Natural killer cell (primary cell): ENCODE results near the gene WLS. TPM values are rescaled to one million over a fixed set of nuclear protein-coding genes. Genes with fewer than 3 reads are reported as not detected.

Experiments
- ATAC-seq, 3 donors: fragments of 150-1000 bp in 2 of 3; fragments of 200-7000 bp in 1 of 3; cut with Tn5 transposase; 1 replicate in 1 of 3; 2 replicates in 2 of 3; pipeline ENCODE4 v1.10.0; 2021; ENCODE audit warnings: mild to moderate bottlenecking in 2 of 3, moderate library complexity in 2 of 3
- DNase-seq, 2 donors: peaks; one replicate each; pipeline versions ENCODE4 v3.0.0 to v3.0.0-alpha.2; 2013 to 2021; ENCODE audit warnings: mixed read lengths in 1 of 2
- H3K27ac ChIP-seq: one replicate; pipeline ENCODE4 v1.5.1; 2013; ENCODE audit warnings: mild to moderate bottlenecking, low read length
- H3K27me3 ChIP-seq: one replicate; pipeline ENCODE4 v1.6.1; 2013; ENCODE audit warnings: low read length; ENCODE audit not compliant: control insufficient read depth, insufficient read depth
- H3K36me3 ChIP-seq: one replicate; pipeline ENCODE4 v1.6.1; 2013; ENCODE audit warnings: low read length; ENCODE audit not compliant: control insufficient read depth, insufficient read depth
- H3K4me1 ChIP-seq: one replicate; pipeline ENCODE4 v1.6.1; 2013; ENCODE audit warnings: low read length; ENCODE audit not compliant: control insufficient read depth, insufficient read depth
- H3K4me3 ChIP-seq: one replicate; pipeline ENCODE4 v1.5.1; 2013; ENCODE audit warnings: low read length
- H3K9me3 ChIP-seq: one replicate; pipeline ENCODE4 v1.6.1; 2013; ENCODE audit warnings: low read length; ENCODE audit not compliant: control insufficient read depth, insufficient read depth
- H3K27ac Mint-ChIP-seq, 2 donors: one replicate each; pipeline ENCODE4 v1.8.0; 2022; ENCODE audit warnings: mild to moderate bottlenecking in 2 of 2, mixed read lengths in 2 of 2, moderate library complexity in 1 of 2
- H3K27me3 Mint-ChIP-seq, 2 donors: one replicate each; pipeline ENCODE4 v1.8.0; 2022; ENCODE audit warnings: low read depth in 2 of 2, mixed read lengths in 2 of 2
- H3K36me3 Mint-ChIP-seq: one replicate; pipeline ENCODE4 v1.8.0; 2022; ENCODE audit warnings: mixed read lengths
- H3K4me1 Mint-ChIP-seq, 2 donors: one replicate each; pipeline ENCODE4 v1.8.0; 2022; ENCODE audit warnings: mixed read lengths in 2 of 2
- H3K4me3 Mint-ChIP-seq: one replicate; pipeline ENCODE4 v1.8.0; 2022; ENCODE audit warnings: mild to moderate bottlenecking, moderate library complexity, mixed read lengths
- H3K9me3 Mint-ChIP-seq, 2 donors: one replicate each; pipeline ENCODE4 v1.8.0; 2022; ENCODE audit warnings: mixed read lengths in 2 of 2
- CTCF ChIP-seq: fragments of 200-600 bp; IDR thresholded peaks from one replicate; pipeline ENCODE4 v1.8.0; 2022; ENCODE audit warnings: antibody characterized with exemption
- WGBS: methylation state at CpG from one replicate; pipeline ENCODE4 v1.1.7; 2013; ENCODE audit warnings: missing lambda C conversion rate; ENCODE audit not compliant: insufficient coverage; 5-methylcytosine and 5-hydroxymethylcytosine counted together
- intact Hi-C: fragments of 100-400 bp; cut with micrococcal nuclease; formaldehyde crosslinking; loops from one replicate; pipeline ENCODE4 v1.14.2; 2022
- total RNA-seq, 4 donors: library from RNA; stranded (reverse); fragments of 120-200 nt in 1 of 4; gene quantifications; one replicate each; pipeline versions ENCODE4 v1.2.3 to v1.2.4, GENCODE V29; 2013 to 2022

WLS gene
- total RNA-seq, 3 donors from 2014 or later (not counting 1 experiment from before 2014, with no cell fraction given) = 0.75 to 1.4 TPM; not detected in 1

- no peak overlapping the region for H3K4me3 Mint-ChIP-seq
- H3K27ac Mint-ChIP-seq = no peak overlapping the region
- Histone ChIP-seq H3K36me3 (no peaks in the 10 kb centered on the region), H3K9me3 (no peaks in the 10 kb centered on the region), H3K4me1 (no peaks in the 10 kb centered on the region), H3K27ac (no peak overlapping the region), H3K4me3 (no peak overlapping the region), H3K27me3 (no peaks in the 10 kb centered on the region)
- H3K36me3 Mint-ChIP-seq = no peaks in the 10 kb centered on the region
- H3K4me1 Mint-ChIP-seq = no peaks in the 10 kb centered on the region
- ATAC-seq (no peak), DNase-seq (no peak)
- intact Hi-C loops = no loop called here
- no peaks in the 10 kb centered on the region for H3K27me3 Mint-ChIP-seq
- no CpG with 5 or more reads among the region's 2 CpGs for WGBS
- TF ChIP-seq CTCF = no peak
- H3K9me3 Mint-ChIP-seq = no peaks in the 10 kb centered on the region
These were observed 33.6 kb downstream of the WLS start for GRCh38 chr1:68198752-68199151.

GRCh38 chr1:68197891-68198290, 34.4 kb downstream of the WLS start:
- intact Hi-C loops = no loop called here
- no CpG with 5 or more reads among the region's 1 CpG for WGBS
- no peaks in the 10 kb centered on the region for H3K4me1 Mint-ChIP-seq
- no peaks in the 10 kb centered on the region for H3K27me3 ChIP-seq
- no peak overlapping the region for H3K4me3 Mint-ChIP-seq
- H3K4me3 ChIP-seq = no peak overlapping the region
- no peaks in the 10 kb centered on the region for H3K9me3 ChIP-seq
- no peaks in the 10 kb centered on the region for H3K36me3 Mint-ChIP-seq
- H3K27ac ChIP-seq = no peak overlapping the region
- no peak for TF ChIP-seq CTCF
- H3K36me3 ChIP-seq = no peaks in the 10 kb centered on the region
- no peak overlapping the region for H3K27ac Mint-ChIP-seq
- no peaks in the 10 kb centered on the region for H3K4me1 ChIP-seq
- H3K27me3 Mint-ChIP-seq = no peaks in the 10 kb centered on the region
- ATAC-seq (no peak), DNase-seq (no peak)
- H3K9me3 Mint-ChIP-seq = no peaks in the 10 kb centered on the region

GRCh38 chr1:68197461-68197860, 34.9 kb downstream of the WLS start:
- no peaks in the 10 kb centered on the region for H3K4me1 Mint-ChIP-seq
- no peak overlapping the region for H3K27ac Mint-ChIP-seq
- Histone ChIP-seq H3K4me1 (no peaks in the 10 kb centered on the region), H3K4me3 (no peak overlapping the region), H3K9me3 (no peaks in the 10 kb centered on the region), H3K27ac (no peak overlapping the region), H3K36me3 (no peaks in the 10 kb centered on the region), H3K27me3 (no peaks in the 10 kb centered on the region)
- no peaks in the 10 kb centered on the region for H3K9me3 Mint-ChIP-seq
- no peaks in the 10 kb centered on the region for H3K36me3 Mint-ChIP-seq
- intact Hi-C loops = no loop called here
- no peak for TF ChIP-seq CTCF
- ATAC-seq = no peak
- 100% methylated on average over 1 of the region's 2 CpGs for WGBS
- DNase-seq = no peak
- H3K27me3 Mint-ChIP-seq = no peaks in the 10 kb centered on the region
- no peak overlapping the region for H3K4me3 Mint-ChIP-seq

- H3K4me3 Mint-ChIP-seq = no peak overlapping the region
- Histone ChIP-seq H3K4me3 (no peak overlapping the region), H3K9me3 (no peaks in the 10 kb centered on the region), H3K27me3 (no peaks in the 10 kb centered on the region), H3K4me1 (no peaks in the 10 kb centered on the region), H3K27ac (no peak overlapping the region), H3K36me3 (no peaks in the 10 kb centered on the region)
- ATAC-seq = no peak
- no peak for TF ChIP-seq CTCF
- H3K4me1 Mint-ChIP-seq = no peaks in the 10 kb centered on the region
- DNase-seq = no peak
- H3K9me3 Mint-ChIP-seq = no peaks in the 10 kb centered on the region
- no peak overlapping the region for H3K27ac Mint-ChIP-seq
- H3K27me3 Mint-ChIP-seq = no peaks in the 10 kb centered on the region
- WGBS = 69% methylated on average over 3 of the region's 3 CpGs
- no peaks in the 10 kb centered on the region for H3K36me3 Mint-ChIP-seq
- intact Hi-C loops = no loop called here
These were observed 35.6 kb downstream of the WLS start for GRCh38 chr1:68196676-68197075.
